ENCODE results near the gene SYNJ2. TPM values are rescaled to one million over a fixed set of nuclear protein-coding genes. Genes with fewer than 3 reads are reported as not detected.

Gene SYNJ2
- total RNA-seq, 2 experiments from 2014 or later: 34.6 to 38.0 TPM

DNA sequence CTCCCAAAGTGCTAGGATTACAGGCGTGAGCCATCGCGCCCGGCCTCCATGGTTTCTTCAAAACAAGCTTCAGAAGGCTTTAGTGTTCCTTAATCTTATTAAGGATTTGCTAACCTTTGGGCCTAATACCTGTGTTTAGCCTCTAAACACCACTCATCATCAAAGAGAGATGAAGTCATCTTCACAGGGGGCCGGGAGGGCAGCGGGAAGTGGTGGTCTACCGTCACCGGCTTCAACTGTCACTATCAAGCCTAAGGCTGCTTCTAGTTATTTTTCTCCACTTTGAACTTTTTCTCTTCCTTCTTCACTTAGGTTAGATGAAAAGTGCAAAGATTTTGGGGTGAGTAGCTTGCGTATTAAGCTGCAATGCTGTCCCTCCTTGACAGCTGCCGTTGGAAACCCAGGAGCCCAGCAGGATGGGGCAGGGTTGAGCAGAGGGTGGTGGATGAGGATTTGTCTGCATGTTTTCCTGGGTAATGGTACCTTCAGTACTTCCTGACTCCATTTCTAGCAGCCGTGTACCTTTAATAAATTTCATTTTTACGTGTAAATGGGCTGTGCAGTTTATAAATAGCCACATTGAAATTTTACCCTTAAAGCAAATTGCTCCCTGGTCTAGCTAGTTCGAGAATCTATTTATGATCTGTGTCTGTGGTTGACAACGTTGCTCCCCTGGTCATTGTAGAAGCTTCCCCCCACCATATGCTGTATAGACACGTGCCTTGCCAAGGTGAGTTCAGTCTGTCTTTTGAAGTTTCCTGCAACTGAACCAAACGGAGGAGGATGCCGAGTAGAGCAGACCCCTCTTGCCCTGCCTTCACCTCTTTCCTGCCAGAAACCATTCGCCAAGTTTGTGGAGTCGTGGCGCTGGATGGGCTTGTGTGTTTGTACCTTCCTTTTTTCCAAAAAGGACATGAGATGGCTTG lies 64.8 kb downstream of the SYNJ2 start:
- Mint-ChIP-seq H3K4me1 (ENCODE audit: low read depth) (peaks cover 25% of the 10 kb centered on the region), H3K27ac (peak overlapping the region; percentile 60), H3K36me3 (ENCODE audit: low read depth) (peaks cover 66% of the 10 kb centered on the region), H3K4me3 (no peak overlapping the region), H3K27me3 (no peaks in the 10 kb centered on the region), H3K9me3 (no peaks in the 10 kb centered on the region)
- H3K4me1 ChIP-seq (ENCODE audit: insufficient read depth, low read length): peaks cover 15% of the 10 kb centered on the region
- H3K4me3 ChIP-seq (ENCODE audit: low read length): no peak overlapping the region
- DNase-seq (no peak), ATAC-seq (ENCODE audit: poor library complexity) (peak; percentile 69)
- POLR2A ChIA-PET: interaction anchor here (0.6 to 3.0 kb wide), 6 partner anchors 11 to 380 kb away, joined by 3 to 13 read pairs (median 4); partner anchors contain the start of gene SYNJ2
- TF ChIP-seq, protein P1, sequence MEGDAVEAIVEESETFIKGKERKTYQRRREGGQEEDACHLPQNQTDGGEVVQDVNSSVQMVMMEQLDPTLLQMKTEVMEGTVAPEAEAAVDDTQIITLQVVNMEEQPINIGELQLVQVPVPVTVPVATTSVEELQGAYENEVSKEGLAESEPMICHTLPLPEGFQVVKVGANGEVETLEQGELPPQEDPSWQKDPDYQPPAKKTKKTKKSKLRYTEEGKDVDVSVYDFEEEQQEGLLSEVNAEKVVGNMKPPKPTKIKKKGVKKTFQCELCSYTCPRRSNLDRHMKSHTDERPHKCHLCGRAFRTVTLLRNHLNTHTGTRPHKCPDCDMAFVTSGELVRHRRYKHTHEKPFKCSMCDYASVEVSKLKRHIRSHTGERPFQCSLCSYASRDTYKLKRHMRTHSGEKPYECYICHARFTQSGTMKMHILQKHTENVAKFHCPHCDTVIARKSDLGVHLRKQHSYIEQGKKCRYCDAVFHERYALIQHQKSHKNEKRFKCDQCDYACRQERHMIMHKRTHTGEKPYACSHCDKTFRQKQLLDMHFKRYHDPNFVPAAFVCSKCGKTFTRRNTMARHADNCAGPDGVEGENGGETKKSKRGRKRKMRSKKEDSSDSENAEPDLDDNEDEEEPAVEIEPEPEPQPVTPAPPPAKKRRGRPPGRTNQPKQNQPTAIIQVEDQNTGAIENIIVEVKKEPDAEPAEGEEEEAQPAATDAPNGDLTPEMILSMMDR (IDR thresholded peaks at IDR 0.05): no peak
- peaks cover 38% of the 10 kb centered on the region for H3K36me3 ChIP-seq (ENCODE audit: insufficient read depth, low read length)
- intact Hi-C loops (cut with DNase I, micrococcal nuclease): no loop called here
- no peaks in the 10 kb centered on the region for H3K9me3 ChIP-seq (ENCODE audit: control insufficient read depth in 1 of 2, insufficient read depth in 1 of 2, low read length in 2 of 2)
- no peaks in the 10 kb centered on the region for H3K27me3 ChIP-seq (ENCODE audit: control insufficient read depth in 1 of 2, insufficient read depth in 2 of 2, low read length in 2 of 2)
- CTCF ChIA-PET: interaction anchor here (1.2 to 1.4 kb wide), 2 partner anchors 20 to 65 kb away, joined by 3 to 6 read pairs; partner anchors contain the start of gene SYNJ2
- H3K27ac ChIP-seq (ENCODE audit: low read depth in 1 of 2, low read length in 2 of 2): no peak overlapping the region

DNA sequence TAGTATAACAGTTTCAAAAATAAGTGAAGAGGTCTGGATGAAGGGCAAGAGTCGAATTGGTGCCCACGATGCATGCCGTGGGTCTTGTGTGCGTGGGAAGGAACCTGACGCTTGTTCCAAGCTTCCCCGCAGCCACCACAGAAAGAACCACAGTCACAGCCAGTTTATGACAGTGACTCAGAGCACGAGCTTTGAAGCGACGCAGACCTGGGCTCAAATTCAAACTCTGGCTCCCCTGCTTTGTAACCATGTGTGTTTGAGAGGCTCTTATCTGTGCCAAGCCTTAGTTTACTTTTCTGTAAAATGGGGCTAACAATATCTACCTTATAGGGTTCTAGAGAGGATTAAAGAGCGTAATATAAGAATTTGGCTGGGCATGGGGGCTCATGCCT lies 65.5 kb downstream of the SYNJ2 start:
- no peak overlapping the region for H3K4me3 ChIP-seq (ENCODE audit: low read length)
- DNase-seq (peak in 10 of 14 experiments; percentile 13 to 69 (median 36)), ATAC-seq (ENCODE audit: poor library complexity) (peak; percentile 62)
- no peaks in the 10 kb centered on the region for H3K27me3 ChIP-seq (ENCODE audit: control insufficient read depth in 1 of 2, insufficient read depth in 2 of 2, low read length in 2 of 2)
- no peaks in the 10 kb centered on the region for H3K27me3 Mint-ChIP-seq
- CTCF ChIA-PET: interaction anchor here (1.2 to 1.4 kb wide), 2 partner anchors 21 to 66 kb away, joined by 3 to 6 read pairs; partner anchors contain the start of gene SYNJ2
- peaks cover 66% of the 10 kb centered on the region for H3K36me3 Mint-ChIP-seq (ENCODE audit: low read depth)
- TF ChIP-seq, protein P1 (IDR thresholded peaks at IDR 0.05): no peak
- no peaks in the 10 kb centered on the region for H3K9me3 Mint-ChIP-seq
- peaks cover 35% of the 10 kb centered on the region for H3K36me3 ChIP-seq (ENCODE audit: insufficient read depth, low read length)
- no peak overlapping the region for H3K4me3 Mint-ChIP-seq
- peak overlapping the region; percentile 60 for H3K27ac Mint-ChIP-seq
- POLR2A ChIA-PET: interaction anchor here (2.3 to 3.0 kb wide), 2 partner anchors 11 to 65 kb away, joined by 12 to 13 read pairs; partner anchors contain the start of gene SYNJ2
- intact Hi-C loops (cut with DNase I, micrococcal nuclease): no loop called here
- H3K27ac ChIP-seq (ENCODE audit: low read depth in 1 of 2, low read length in 2 of 2): no peak overlapping the region
- H3K4me1 ChIP-seq (ENCODE audit: insufficient read depth, low read length): peaks cover 15% of the 10 kb centered on the region
- peaks cover 25% of the 10 kb centered on the region for H3K4me1 Mint-ChIP-seq (ENCODE audit: low read depth)
- H3K9me3 ChIP-seq (ENCODE audit: control insufficient read depth in 1 of 2, insufficient read depth in 1 of 2, low read length in 2 of 2): no peaks in the 10 kb centered on the region

DNA sequence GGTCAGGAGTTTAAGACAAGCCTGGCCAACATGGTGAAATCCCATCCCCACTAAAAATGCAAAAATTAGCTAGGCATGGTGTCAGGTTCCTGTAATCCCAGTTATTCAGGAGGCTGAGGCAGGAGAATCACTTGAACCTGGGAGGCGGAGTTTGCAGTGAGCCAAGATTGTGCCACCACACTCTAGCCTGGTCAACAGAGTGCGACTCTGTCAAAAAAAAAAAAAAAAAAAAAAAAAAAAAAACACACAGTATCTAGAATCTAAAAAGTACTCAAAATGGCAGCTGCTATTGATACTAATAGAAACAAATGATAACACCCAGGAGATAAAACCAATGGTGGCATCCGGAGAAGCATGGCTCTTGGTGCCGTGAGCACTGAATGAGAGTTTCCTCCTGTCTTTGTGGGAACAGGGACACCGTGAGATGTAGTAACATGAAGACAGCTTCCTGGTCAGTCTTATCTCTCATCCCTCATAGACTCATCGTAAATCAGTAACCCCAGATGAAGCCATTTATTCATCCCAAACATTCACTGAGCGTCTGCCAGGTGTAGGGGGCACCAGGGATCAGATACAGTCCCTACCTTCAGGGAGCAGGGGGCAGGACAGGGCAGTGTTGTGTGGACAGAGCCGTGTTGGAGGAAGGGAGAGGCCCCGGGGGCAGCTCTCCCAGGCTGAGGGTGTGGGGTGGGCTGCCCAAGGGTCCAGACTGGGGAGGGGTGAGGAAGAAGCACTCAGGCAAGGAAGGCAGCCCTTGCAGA lies 66.1 kb downstream of the SYNJ2 start:
- no peaks in the 10 kb centered on the region for H3K9me3 ChIP-seq (ENCODE audit: control insufficient read depth in 1 of 2, insufficient read depth in 1 of 2, low read length in 2 of 2)
- peaks cover 66% of the 10 kb centered on the region for H3K36me3 Mint-ChIP-seq (ENCODE audit: low read depth)
- ChIA-PET POLR2A (interaction anchor here (2.3 to 3.0 kb wide), 2 partner anchors 10 to 65 kb away, joined by 12 to 13 read pairs; partner anchors contain the start of gene SYNJ2), CTCF (interaction anchor here (1.4 kb wide), 1 partner anchor 22 kb away, joined by 6 read pairs; no protein-coding TSS in a partner anchor)
- H3K27me3 ChIP-seq (ENCODE audit: control insufficient read depth in 1 of 2, insufficient read depth in 2 of 2, low read length in 2 of 2): no peaks in the 10 kb centered on the region
- H3K27me3 Mint-ChIP-seq: no peaks in the 10 kb centered on the region
- H3K4me3 ChIP-seq (ENCODE audit: low read length): no peak overlapping the region
- peak overlapping the region; percentile 60 for H3K27ac Mint-ChIP-seq
- no peak overlapping the region for H3K27ac ChIP-seq (ENCODE audit: low read depth in 1 of 2, low read length in 2 of 2)
- no peak for ATAC-seq (ENCODE audit: poor library complexity)
- H3K4me3 Mint-ChIP-seq: no peak overlapping the region
- TF ChIP-seq, protein P1 (IDR thresholded peaks at IDR 0.05): no peak
- intact Hi-C loops (cut with DNase I, micrococcal nuclease): no loop called here
- peaks cover 25% of the 10 kb centered on the region for H3K4me1 Mint-ChIP-seq (ENCODE audit: low read depth)
- no peaks in the 10 kb centered on the region for H3K9me3 Mint-ChIP-seq
- peaks cover 34% of the 10 kb centered on the region for H3K36me3 ChIP-seq (ENCODE audit: insufficient read depth, low read length)
- DNase-seq: no peak
- H3K4me1 ChIP-seq (ENCODE audit: insufficient read depth, low read length): peaks cover 15% of the 10 kb centered on the region

Data from CD4-positive, alpha-beta T cell (primary cell).